H1 (cell line): ENCODE data around the gene SVEP1. TPM values are rescaled to one million over a fixed set of nuclear protein-coding genes. Genes with fewer than 3 reads are reported as not detected.

ENCODE experiments used
- CTCF ChIA-PET: fragments of 300-600 bp; sonication (Branson Sonifier 250); formaldehyde crosslinking; loops from one replicate; lab custom pipeline; 2021; ENCODE audit not compliant: partially characterized antibody; lab: Charles Lee
- POLR2A ChIA-PET: fragments of 300-600 bp; sonication (Branson Sonifier 250); formaldehyde crosslinking; loops from one replicate; lab custom pipeline; 2021; ENCODE audit warnings: inconsistent platforms; ENCODE audit not compliant: partially characterized antibody; lab: Charles Lee
- DNase-seq, 2 experiments: peaks; one replicate each; pipeline versions ENCODE4 v3.0.0 to v3.0.0-alpha.2; 2010 to 2022; ENCODE audit warnings: low spot score in 2 of 2, low read depth in 1 of 2, mixed read lengths in 1 of 2
- FAIRE-seq: peaks from 2 replicates; lab custom pipeline; 2011; peaks lifted over from hg19 to GRCh38; lab: Jason Lieb, UNC
- H2AFZ ChIP-seq: 2 replicates; pipeline ENCODE4 v1.8.1; 2012; ENCODE audit warnings: low read length, inconsistent platforms
- H2AK5ac ChIP-seq: 2 replicates; pipeline ENCODE4 v1.6.1; 2013; ENCODE audit warnings: low read depth, low read length
- H2BK120ac ChIP-seq: replicated peaks from 2 replicates; pipeline ENCODE3; 2013; ENCODE audit warnings: low read depth, low read length, inconsistent platforms
- H2BK12ac ChIP-seq: 2 replicates; pipeline ENCODE4 v1.6.1; 2013; ENCODE audit warnings: low read depth, low read length
- H2BK15ac ChIP-seq: 2 replicates; pipeline ENCODE4 v1.6.1; 2013; ENCODE audit warnings: low read length
- H2BK20ac ChIP-seq: 2 replicates; pipeline ENCODE4 v1.6.1; 2013; ENCODE audit warnings: low read length
- H2BK5ac ChIP-seq: 2 replicates; pipeline ENCODE4 v1.6.1; 2013; ENCODE audit warnings: low read depth, low read length
- H3K14ac ChIP-seq: 2 replicates; pipeline ENCODE4 v1.6.1; 2013; ENCODE audit warnings: inconsistent platforms; ENCODE audit not compliant: insufficient read length
- H3K18ac ChIP-seq: 2 replicates; pipeline ENCODE4 v1.6.1; 2013; ENCODE audit warnings: low read length; ENCODE audit errors: extremely low read depth
- H3K23ac ChIP-seq: 2 replicates; pipeline ENCODE4 v1.6.1; 2013; ENCODE audit warnings: inconsistent platforms; ENCODE audit not compliant: insufficient read length
- H3K23me2 ChIP-seq: 2 replicates; pipeline ENCODE4 v1.6.1; 2013; ENCODE audit warnings: low read depth, low read length
- H3K27ac ChIP-seq: 2 replicates; pipeline ENCODE4 v1.6.1; 2011; ENCODE audit warnings: low read depth, low read length, inconsistent platforms
- H3K27me3 ChIP-seq, 4 experiments: replicated peaks in 1 of 4; 1 replicate in 1 of 4; 2 replicates in 3 of 4; pipeline versions ENCODE4 v1.6.1 to v1.8.1; 2011 to 2013; ENCODE audit warnings: low read length in 3 of 4, mild to moderate bottlenecking in 3 of 4, inconsistent platforms in 2 of 4, mixed read lengths in 2 of 4, moderate library complexity in 1 of 4; ENCODE audit not compliant: control insufficient read depth in 3 of 4, insufficient read depth in 3 of 4; ENCODE audit errors: extremely low read depth in 1 of 4
- H3K36me3 ChIP-seq, 4 experiments: 2 replicates each; pipeline versions ENCODE4 v1.6.1 to v1.8.1; 2011 to 2013; ENCODE audit warnings: mild to moderate bottlenecking in 4 of 4, low read length in 3 of 4, moderate library complexity in 2 of 4, control low read depth in 1 of 4, inconsistent platforms in 1 of 4; ENCODE audit not compliant: insufficient read depth in 4 of 4, control insufficient read depth in 2 of 4
- H3K4ac ChIP-seq: replicated peaks from 2 replicates; pipeline ENCODE3; 2013; ENCODE audit warnings: low read length, low read depth, mixed read lengths, inconsistent platforms; ENCODE audit not compliant: insufficient read length
- H3K4me1 ChIP-seq, 4 experiments: replicated peaks in 1 of 4; 1 replicate in 1 of 4; 2 replicates in 3 of 4; pipeline versions ENCODE4 v1.6.1 to v1.8.1; 2011 to 2013; ENCODE audit warnings: low read length in 3 of 4, inconsistent platforms in 2 of 4, mixed read lengths in 1 of 4; ENCODE audit not compliant: insufficient read depth in 4 of 4, control insufficient read depth in 3 of 4
- H3K4me2 ChIP-seq, 2 experiments: 2 replicates each; pipeline versions ENCODE4 v1.6.1 to v1.8.1; 2011 to 2013; ENCODE audit warnings: low read depth in 2 of 2, low read length in 2 of 2, control low read depth in 1 of 2, inconsistent platforms in 1 of 2, mild to moderate bottlenecking in 1 of 2; ENCODE audit not compliant: insufficient read depth in 1 of 2
- H3K4me3 ChIP-seq, 4 experiments: fragments of 200-600, 300-600 bp in 1 of 4; sonication (generic), shearing (Covaris generic), sonication (Bioruptor Twin) in 1 of 4; 2 replicates each; pipeline versions ENCODE4 v1.5.1 to v1.8.1; 2011 to 2016; ENCODE audit warnings: low read length in 4 of 4, low read depth in 3 of 4, control low read depth in 2 of 4, inconsistent platforms in 2 of 4, mild to moderate bottlenecking in 2 of 4, mixed read lengths in 1 of 4, moderate library complexity in 1 of 4; ENCODE audit not compliant: insufficient read depth in 2 of 4; ENCODE audit errors: extremely low read depth in 1 of 4
- H3K56ac ChIP-seq: replicated peaks from 2 replicates; pipeline ENCODE3; 2013; ENCODE audit warnings: low read depth, mild to moderate bottlenecking, mixed read lengths, low read length, inconsistent platforms; ENCODE audit not compliant: insufficient read length
- H3K79me1 ChIP-seq: 2 replicates; pipeline ENCODE4 v1.6.1; 2013; ENCODE audit warnings: low read depth, low read length, control low read depth
- H3K79me2 ChIP-seq, 2 experiments: 2 replicates each; pipeline versions ENCODE4 v1.6.1 to v1.8.1; 2012 to 2013; ENCODE audit warnings: low read length in 2 of 2, mild to moderate bottlenecking in 2 of 2, inconsistent platforms in 1 of 2; ENCODE audit not compliant: insufficient read depth in 2 of 2, control insufficient read depth in 1 of 2
- H3K9ac ChIP-seq, 4 experiments: replicated peaks in 1 of 4; 1 replicate in 1 of 4; 2 replicates in 3 of 4; pipeline versions ENCODE4 v1.6.1 to v1.8.1; 2011 to 2013; ENCODE audit warnings: low read depth in 3 of 4, low read length in 3 of 4, control low read depth in 2 of 4, mild to moderate bottlenecking in 2 of 4, moderate library complexity in 2 of 4, inconsistent platforms in 1 of 4; ENCODE audit errors: extremely low read depth in 1 of 4
- H3K9me3 ChIP-seq, 2 experiments: 2 replicates each; pipeline versions ENCODE4 v1.6.1 to v1.8.1; 2012 to 2013; ENCODE audit warnings: mild to moderate bottlenecking in 2 of 2, moderate library complexity in 2 of 2, control low read depth in 1 of 2, inconsistent platforms in 1 of 2, low read depth in 1 of 2, low read length in 1 of 2, mixed read lengths in 1 of 2; ENCODE audit not compliant: insufficient read depth in 2 of 2
- H4K20me1 ChIP-seq, 2 experiments: replicated peaks in 1 of 2; 2 replicates each; pipeline versions ENCODE3 to v1.8.1; 2011 to 2013; ENCODE audit warnings: inconsistent platforms in 2 of 2, low read length in 2 of 2, mild to moderate bottlenecking in 1 of 2; ENCODE audit not compliant: insufficient read depth in 2 of 2, control insufficient read depth in 1 of 2
- H4K5ac ChIP-seq: 2 replicates; pipeline ENCODE4 v1.6.1; 2013; ENCODE audit warnings: low read length, low read depth, mixed read lengths, inconsistent platforms; ENCODE audit not compliant: insufficient read length
- H4K8ac ChIP-seq: 2 replicates; pipeline ENCODE4 v1.8.0; 2013; ENCODE audit warnings: mild to moderate bottlenecking, moderate library complexity, low read length, inconsistent platforms; ENCODE audit not compliant: insufficient read depth; ENCODE audit errors: extremely low read depth
- H4K91ac ChIP-seq: replicated peaks from 2 replicates; pipeline ENCODE3; 2013; ENCODE audit warnings: low read length, mixed read lengths, inconsistent platforms; ENCODE audit not compliant: insufficient read length
- EZH2 ChIP-seq: fragments of 200-600 bp; sonication (generic); IDR thresholded peaks from 2 replicates; pipeline ENCODE4 v1.7.1; 2012; ENCODE audit warnings: low read depth, mild to moderate bottlenecking, moderate library complexity, low read length, inconsistent platforms; ENCODE audit not compliant: severe bottlenecking
- WGBS, 2 experiments: shearing (Covaris generic) in 1 of 2; methylation state at CpG; one replicate each; pipeline versions ENCODE4 v1.1.6 to v1.1.7; 2013 to 2015; ENCODE audit warnings: low lambda C conversion rate in 2 of 2, mixed read lengths in 2 of 2, inconsistent platforms in 1 of 2, low coverage in 1 of 2, missing lambda C conversion rate in 1 of 2; ENCODE audit not compliant: insufficient replicate concordance in 2 of 2, insufficient coverage in 1 of 2, insufficient read length in 1 of 2; ENCODE audit errors: extremely low coverage in 1 of 2, missing lambda C conversion rate in 1 of 2; 5-methylcytosine and 5-hydroxymethylcytosine counted together
- polyA plus RNA-seq, 7 experiments: library from polyadenylated mRNA; depleted of rRNA in 3 of 7; stranded (reverse) in 5 of 7; unstranded in 2 of 7; fragments of >200 nt in 5 of 7; fragments of 200-250 nt in 2 of 7; gene quantifications; 1 replicate in 5 of 7; 2 replicates in 1 of 7; 4 replicates in 1 of 7; pipeline versions ENCODE4 v1.2.1 to v1.2.3, GENCODE V29; 2011 to 2013; ENCODE audit warnings: missing spikeins in 2 of 7, mixed read lengths in 2 of 7
- total RNA-seq: library from RNA; stranded (reverse); fragmentation: NEBNext Ultra II Directional; extraction: Animal tissue kit (Norgen Biotek cat#: 25700); gene quantifications from 2 replicates; pipeline ENCODE4 v1.2.1, GENCODE V29; 2021

SVEP1 gene
- total and polyA plus RNA-seq, 2 of the 8 experiments (the other 6 are each of a cell fraction or from before 2014, with no cell fraction given): 0.11 to 0.37 TPM

GRCh38 chr9:110357505-110357904, 222.0 kb downstream of the SVEP1 start:
- Histone ChIP-seq H2AK5ac (no peak overlapping the region), H2BK12ac (no peak overlapping the region), H3K9ac (no peak overlapping the region), H3K23ac (no peak overlapping the region), H3K23me2 (no peaks in the 10 kb centered on the region), H3K14ac (no peak overlapping the region), H3K4me2 (no peak overlapping the region), H4K8ac (no peak overlapping the region), H3K79me1 (no peaks in the 10 kb centered on the region), H2AFZ (no peak overlapping the region), H4K5ac (no peak overlapping the region), H3K4ac (no peak overlapping the region), H2BK120ac (no peak overlapping the region), H3K18ac (no peak overlapping the region), H3K79me2 (no peaks in the 10 kb centered on the region), H3K4me1 (no peaks in the 10 kb centered on the region), H4K20me1 (no peaks in the 10 kb centered on the region), H3K27ac (no peak overlapping the region), H2BK5ac (no peak overlapping the region), H2BK15ac (no peak overlapping the region), H2BK20ac (no peak overlapping the region), H4K91ac (no peak overlapping the region), H3K27me3 (no peaks in the 10 kb centered on the region), H3K9me3 (no peaks in the 10 kb centered on the region), H3K4me3 (no peak overlapping the region), H3K36me3 (no peaks in the 10 kb centered on the region), H3K56ac (no peak overlapping the region)
- 88% methylated on average over 2 of the region's 2 CpGs; no CpG with 5 or more reads in 1 of the 2 experiments for WGBS, 2 experiments
- FAIRE-seq (no peak), DNase-seq (no peak)
- CTCF ChIA-PET: interaction anchor here (2.0 kb wide), 1 partner anchor 17 kb away, joined by 11 read pairs; no protein-coding TSS in a partner anchor
- POLR2A ChIA-PET: no interaction called here
- no peak for TF ChIP-seq EZH2
